WTC11 (cell line): ENCODE data around the gene NELL1. TPM values are rescaled to one million over a fixed set of nuclear protein-coding genes. Genes with fewer than 3 reads are reported as not detected.

ENCODE experiments used
- ATAC-seq: fragments of 200-7000 bp; cut with Tn5 transposase; 2 replicates; pipeline ENCODE4 v1.10.0; 2021; ENCODE audit warnings: mild to moderate bottlenecking, moderate library complexity
- CTCF ChIA-PET: fragments of 300-600 bp; sonication (Branson Sonifier 250); formaldehyde crosslinking; loops from one replicate; lab custom pipeline; 2021; ENCODE audit warnings: antibody characterized with exemption; lab: Charles Lee
- POLR2A ChIA-PET: fragments of 350-600 bp; sonication (Branson Sonifier 250); formaldehyde crosslinking; loops from one replicate; lab custom pipeline; 2021; ENCODE audit warnings: antibody characterized with exemption; lab: Charles Lee
- DNase-seq: peaks from one replicate; pipeline ENCODE4 v3.0.0; 2021; ENCODE audit warnings: low spot score
- H3K27ac Mint-ChIP-seq: 2 replicates; pipeline ENCODE4 v1.8.0; 2021; ENCODE audit warnings: mixed read lengths
- H3K27me3 Mint-ChIP-seq: 2 replicates; pipeline ENCODE4 v1.8.0; 2021; ENCODE audit warnings: low read depth, mild to moderate bottlenecking, moderate library complexity, mixed read lengths
- H3K36me3 Mint-ChIP-seq: 2 replicates; pipeline ENCODE4 v1.8.0; 2021; ENCODE audit warnings: mixed read lengths
- H3K4me1 Mint-ChIP-seq: 2 replicates; pipeline ENCODE4 v1.8.0; 2022; ENCODE audit warnings: mixed read lengths
- H3K4me3 Mint-ChIP-seq: 2 replicates; pipeline ENCODE4 v1.8.0; 2021; ENCODE audit warnings: mild to moderate bottlenecking, moderate library complexity, mixed read lengths
- H3K9me3 Mint-ChIP-seq: 2 replicates; pipeline ENCODE4 v1.8.0; 2021; ENCODE audit warnings: mixed read lengths
- CREM ChIP-seq: sonication (generic); formaldehyde crosslinking; IDR thresholded peaks from 2 replicates; pipeline ENCODE4 v1.8.1; 2022; ENCODE audit warnings: mild to moderate bottlenecking, missing genetic modification reagents, moderate library complexity
- EMX1 ChIP-seq: fragments of 250-450 bp; sonication (Bioruptor Pico); IDR thresholded peaks from 2 replicates; pipeline ENCODE4 v1.8.0; 2021; ENCODE audit warnings: mild to moderate bottlenecking
- FOXP1 ChIP-seq: sonication (generic); formaldehyde crosslinking; IDR thresholded peaks from 2 replicates; pipeline ENCODE4 v1.8.0; 2022; ENCODE audit warnings: missing genetic modification reagents, mild to moderate bottlenecking, moderate library complexity, borderline replicate concordance
- GABPB1 ChIP-seq: sonication (generic); formaldehyde crosslinking; IDR thresholded peaks from 2 replicates; pipeline ENCODE4 v1.8.1; 2023; ENCODE audit warnings: mild to moderate bottlenecking, missing genetic modification reagents
- GTF2I ChIP-seq: fragments of 250-450 bp; sonication (Bioruptor Pico); conservative IDR thresholded peaks from 2 replicates; pipeline ENCODE4 v1.4.0; 2021; ENCODE audit warnings: mild to moderate bottlenecking
- HMGA2 ChIP-seq: fragments of 250-450 bp; sonication (Bioruptor Pico); IDR thresholded peaks from 2 replicates; pipeline ENCODE4 v1.4.0; 2021; ENCODE audit warnings: mild to moderate bottlenecking, moderate library complexity
- IRF2 ChIP-seq: sonication (generic); formaldehyde crosslinking; IDR thresholded peaks from 2 replicates; pipeline ENCODE4 v1.8.0; 2022; ENCODE audit warnings: low read depth, missing genetic modification reagents, borderline replicate concordance
- JUN ChIP-seq: sonication (generic); formaldehyde crosslinking; IDR thresholded peaks from 2 replicates; pipeline ENCODE4 v1.8.0; 2023; ENCODE audit warnings: mild to moderate bottlenecking, missing genetic modification reagents
- NFYB ChIP-seq: sonication (generic); formaldehyde crosslinking; conservative IDR thresholded peaks from 2 replicates; pipeline ENCODE4 v1.8.0; 2022; ENCODE audit warnings: low read depth, missing genetic modification reagents
- OVOL2 ChIP-seq: fragments of 250-450 bp; sonication (Bioruptor Pico); IDR thresholded peaks from 2 replicates; pipeline ENCODE4 v1.9.0; 2021; ENCODE audit warnings: mild to moderate bottlenecking, borderline replicate concordance
- SMAD3 ChIP-seq: sonication (generic); formaldehyde crosslinking; IDR thresholded peaks from 2 replicates; pipeline ENCODE4 v1.8.0; 2022; ENCODE audit warnings: missing genetic modification reagents, mild to moderate bottlenecking, borderline replicate concordance
- TCF7 ChIP-seq: sonication (generic); formaldehyde crosslinking; IDR thresholded peaks from 2 replicates; pipeline ENCODE4 v1.8.0; 2022; ENCODE audit warnings: mild to moderate bottlenecking, low read depth, missing genetic modification reagents, moderate library complexity
- TEAD4 ChIP-seq: sonication (generic); formaldehyde crosslinking; IDR thresholded peaks from 2 replicates; pipeline ENCODE4 v1.8.0; 2022; ENCODE audit warnings: mild to moderate bottlenecking, missing genetic modification reagents
- ZNF138 ChIP-seq: sonication (generic); formaldehyde crosslinking; conservative IDR thresholded peaks from 2 replicates; pipeline ENCODE4 v1.8.1; 2022; ENCODE audit warnings: mild to moderate bottlenecking, moderate library complexity, missing genetic modification reagents
- ZNF423 ChIP-seq: fragments of 250-450 bp; sonication (Bioruptor Pico); IDR thresholded peaks from 2 replicates; pipeline ENCODE4 v2.1.2; 2022; ENCODE audit warnings: mild to moderate bottlenecking, moderate library complexity
- ZNF671 ChIP-seq: fragments of 250-450 bp; sonication (Bioruptor Pico); IDR thresholded peaks from 2 replicates; pipeline ENCODE4 v1.8.0; 2021; ENCODE audit warnings: mild to moderate bottlenecking
- total RNA-seq: library from RNA; stranded (reverse); gene quantifications from 3 replicates; pipeline ENCODE4 v1.2.3, GENCODE V29; 2021
- TF ChIP-seq, protein P1 (sequence below): sonication (generic); formaldehyde crosslinking; IDR thresholded peaks from 2 replicates; pipeline ENCODE4 v1.8.1; 2023; ENCODE audit warnings: mild to moderate bottlenecking, moderate library complexity, missing genetic modification reagents
- TF ChIP-seq, protein P2 (sequence below): fragments of 250-450 bp; sonication (Bioruptor Pico); conservative IDR thresholded peaks from 2 replicates; pipeline ENCODE4 v1.9.0; 2021; ENCODE audit warnings: mild to moderate bottlenecking
- TF ChIP-seq, protein P3 (sequence below): sonication (generic); formaldehyde crosslinking; IDR thresholded peaks from 2 replicates; pipeline ENCODE4 v1.8.1; 2023; ENCODE audit warnings: mild to moderate bottlenecking, missing genetic modification reagents

NELL1 gene
- total RNA-seq, 1 experiment from 2014 or later = 1.8 TPM

GRCh38 chr11:21225860-21226259 lies 556.5 kb downstream of the NELL1 start (continued):
- TF ChIP-seq NFYB (CRISPR knock-in tag) (no peak), FOXP1 (CRISPR knock-in tag) (no peak), GTF2I (CRISPR knock-in tag) (no peak)
- TF ChIP-seq, all 79 proteins: peak for 0

DNA sequence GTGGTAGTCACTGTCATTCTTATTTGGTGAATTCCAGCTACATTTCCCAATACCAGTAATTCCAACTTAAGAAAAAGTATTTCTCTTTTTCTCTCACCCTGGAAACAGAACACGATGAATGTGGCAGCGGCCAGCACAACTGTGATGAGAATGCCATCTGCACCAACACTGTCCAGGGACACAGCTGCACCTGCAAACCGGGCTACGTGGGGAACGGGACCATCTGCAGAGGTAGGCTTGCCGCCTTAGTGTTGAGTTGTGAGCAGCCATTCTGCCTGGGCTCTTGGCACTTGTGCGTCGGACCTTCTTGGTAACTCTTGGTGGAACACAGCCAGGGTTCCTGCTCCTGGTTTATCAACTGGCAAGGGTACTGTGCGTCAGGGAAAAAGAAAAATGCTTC lies 559.8 kb downstream of the NELL1 start:
- no peak for DNase-seq
- no peak for ATAC-seq
- Mint-ChIP-seq H3K36me3 (no peaks in the 10 kb centered on the region), H3K4me1 (peaks cover 7% of the 10 kb centered on the region), H3K4me3 (no peak overlapping the region), H3K27ac (no peak overlapping the region), H3K9me3 (peaks cover 6% of the 10 kb centered on the region; the same call in 1 of the 2 replicates), H3K27me3 (no peaks in the 10 kb centered on the region)
- TF ChIP-seq ZNF671 (CRISPR knock-in tag) = no peak
- no peak for TF ChIP-seq TEAD4 (CRISPR knock-in tag)
- TF ChIP-seq ZNF423 (CRISPR knock-in tag) = no peak
- TF ChIP-seq HMGA2 (CRISPR knock-in tag) = no peak
- no peak for TF ChIP-seq IRF2
- ChIA-PET POLR2A (no interaction called here), CTCF (no interaction called here)

GRCh38 chr11:21250196-21250595 lies 580.8 kb downstream of the NELL1 start:
- TF ChIP-seq EMX1 (CRISPR knock-in tag) (no peak), GTF2I (CRISPR knock-in tag) (no peak), GABPB1 (CRISPR knock-in tag) (no peak), OVOL2 (CRISPR knock-in tag) (no peak), SMAD3 (CRISPR knock-in tag) (no peak), ZNF138 (no peak), CREM (CRISPR knock-in tag) (no peak), IRF2 (no peak), JUN (CRISPR knock-in tag) (no peak), TCF7 (no peak)
- TF ChIP-seq, protein P1, sequence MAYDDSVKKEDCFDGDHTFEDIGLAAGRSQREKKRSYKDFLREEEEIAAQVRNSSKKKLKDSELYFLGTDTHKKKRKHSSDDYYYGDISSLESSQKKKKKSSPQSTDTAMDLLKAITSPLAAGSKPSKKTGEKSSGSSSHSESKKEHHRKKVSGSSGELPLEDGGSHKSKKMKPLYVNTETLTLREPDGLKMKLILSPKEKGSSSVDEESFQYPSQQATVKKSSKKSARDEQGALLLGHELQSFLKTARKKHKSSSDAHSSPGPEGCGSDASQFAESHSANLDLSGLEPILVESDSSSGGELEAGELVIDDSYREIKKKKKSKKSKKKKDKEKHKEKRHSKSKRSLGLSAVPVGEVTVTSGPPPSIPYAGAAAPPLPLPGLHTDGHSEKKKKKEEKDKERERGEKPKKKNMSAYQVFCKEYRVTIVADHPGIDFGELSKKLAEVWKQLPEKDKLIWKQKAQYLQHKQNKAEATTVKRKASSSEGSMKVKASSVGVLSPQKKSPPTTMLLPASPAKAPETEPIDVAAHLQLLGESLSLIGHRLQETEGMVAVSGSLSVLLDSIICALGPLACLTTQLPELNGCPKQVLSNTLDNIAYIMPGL (CRISPR knock-in tag) = no peak
- TF ChIP-seq, protein P2, sequence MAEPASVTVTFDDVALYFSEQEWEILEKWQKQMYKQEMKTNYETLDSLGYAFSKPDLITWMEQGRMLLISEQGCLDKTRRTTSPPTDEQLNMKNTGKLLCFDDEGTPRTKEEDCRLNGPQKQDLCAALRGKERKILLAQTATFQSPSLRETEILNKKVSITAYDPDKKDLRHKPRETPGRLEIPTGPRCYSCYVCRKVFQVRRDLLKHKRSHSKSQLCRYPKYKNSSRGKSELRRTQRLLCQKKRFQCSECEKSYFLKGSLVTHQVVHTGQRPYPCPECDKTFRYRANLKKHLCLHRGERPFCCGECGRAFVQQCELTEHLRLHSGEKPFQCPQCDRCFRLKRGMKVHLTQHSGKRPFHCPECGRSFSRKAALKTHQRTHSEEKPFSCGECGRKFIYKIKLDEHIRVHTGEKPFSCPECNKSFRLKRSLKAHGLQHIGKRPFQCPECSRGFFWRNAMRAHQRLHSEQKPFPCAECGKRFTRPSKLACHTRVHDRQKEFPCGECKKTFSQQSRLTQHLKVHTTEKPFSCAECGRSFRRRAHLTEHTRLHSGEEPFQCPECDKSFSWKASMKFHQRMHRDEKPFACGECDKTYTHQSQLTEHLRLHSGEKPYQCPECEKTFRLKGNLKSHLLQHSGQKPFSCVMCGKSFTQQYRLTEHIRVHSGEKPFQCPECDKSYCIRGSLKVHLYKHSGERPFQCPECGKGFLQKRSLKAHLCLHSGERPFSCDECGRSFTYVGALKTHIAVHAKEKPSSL (CRISPR knock-in tag) = no peak
- TF ChIP-seq, protein P3, sequence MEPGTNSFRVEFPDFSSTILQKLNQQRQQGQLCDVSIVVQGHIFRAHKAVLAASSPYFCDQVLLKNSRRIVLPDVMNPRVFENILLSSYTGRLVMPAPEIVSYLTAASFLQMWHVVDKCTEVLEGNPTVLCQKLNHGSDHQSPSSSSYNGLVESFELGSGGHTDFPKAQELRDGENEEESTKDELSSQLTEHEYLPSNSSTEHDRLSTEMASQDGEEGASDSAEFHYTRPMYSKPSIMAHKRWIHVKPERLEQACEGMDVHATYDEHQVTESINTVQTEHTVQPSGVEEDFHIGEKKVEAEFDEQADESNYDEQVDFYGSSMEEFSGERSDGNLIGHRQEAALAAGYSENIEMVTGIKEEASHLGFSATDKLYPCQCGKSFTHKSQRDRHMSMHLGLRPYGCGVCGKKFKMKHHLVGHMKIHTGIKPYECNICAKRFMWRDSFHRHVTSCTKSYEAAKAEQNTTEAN (CRISPR knock-in tag) = no peak
- no peaks in the 10 kb centered on the region for H3K27me3 Mint-ChIP-seq
- H3K27ac Mint-ChIP-seq = peak overlapping the region; percentile 57; the same call in 1 of the 2 replicates
- peak; percentile 67 for ATAC-seq
- H3K9me3 Mint-ChIP-seq = peaks cover 13% of the 10 kb centered on the region
- ChIA-PET CTCF (no interaction called here), POLR2A (no interaction called here)
- no peak overlapping the region for H3K4me3 Mint-ChIP-seq
- H3K4me1 Mint-ChIP-seq = peaks cover 51% of the 10 kb centered on the region
- H3K36me3 Mint-ChIP-seq = peaks cover 6% of the 10 kb centered on the region; the same call in 1 of the 2 replicates
- DNase-seq = no peak
